Purkinje cell (primary cell): ENCODE measurements around the gene RASSF7. TPM values are rescaled to one million over a fixed set of nuclear protein-coding genes. Genes with fewer than 3 reads are reported as not detected.

Experiments
- polyA plus RNA-seq: library from polyadenylated mRNA; unstranded; fragments of >200 nt; fragmentation: Nextera tagmentation; gene quantifications from 2 replicates; pipeline ENCODE4 v1.2.1, GENCODE V29; 2014

RASSF7 gene
- polyA plus RNA-seq = 1.6 and 3.9 TPM in 2 replicates

GRCh38 chr11:560305-561147 is at the start of gene RASSF7, which contains the start of gene LMNTD2:
Gene RASSF7, plus strand, starts transcription at chr11:560970. Its CDS starts 799 bp downstream, at chr11:561769.
Gene LMNTD2, minus strand, starts transcription at chr11:560738. Its CDS starts 22 bp downstream, at chr11:560716.

DNA sequence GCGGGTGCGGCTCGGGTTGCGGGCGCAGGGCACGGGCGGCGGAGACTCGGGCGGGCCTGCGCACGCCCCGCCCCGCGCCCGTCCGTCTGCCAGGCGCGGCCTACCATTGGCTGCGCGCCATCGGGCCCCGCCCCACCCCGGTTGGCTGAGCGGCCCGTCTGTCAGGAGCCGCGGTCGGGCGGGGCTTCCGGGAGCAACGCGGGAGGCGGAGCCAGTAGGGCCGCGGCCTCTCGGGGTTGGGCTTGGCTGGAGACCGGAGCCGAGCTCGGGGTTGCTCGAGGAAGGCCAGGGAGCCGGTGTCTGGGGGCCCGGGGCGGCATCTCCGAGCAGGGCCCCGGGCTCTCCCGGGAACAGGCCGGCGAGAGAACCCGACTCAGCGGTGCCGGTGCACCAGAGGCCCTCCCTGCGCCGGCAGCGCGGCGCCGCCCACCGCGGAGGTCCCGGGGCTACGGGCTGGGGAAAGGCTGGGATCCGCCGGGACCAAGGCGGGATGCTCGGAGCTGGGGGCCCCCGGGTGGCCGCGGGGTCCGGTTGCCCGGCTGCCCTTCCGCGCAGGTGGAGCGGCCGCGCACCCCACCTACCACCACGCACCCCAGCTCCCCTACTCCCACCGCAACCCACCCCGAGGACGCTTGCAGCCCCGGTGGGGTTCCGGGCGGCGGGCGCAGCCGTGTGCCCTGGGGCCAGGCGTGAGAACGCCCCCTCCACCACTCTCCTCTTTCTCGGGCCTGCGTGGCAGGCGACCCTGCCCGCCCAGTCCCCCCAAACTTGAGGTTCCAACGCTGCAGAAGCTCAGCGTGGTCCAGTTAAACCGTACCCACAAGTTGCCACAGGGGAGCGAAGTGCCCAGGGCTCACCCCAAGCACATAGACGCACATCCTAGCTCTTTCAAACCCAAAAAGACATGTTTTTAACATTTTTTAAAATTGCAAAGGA is 25.0 kb upstream of the RASSF7 start, which contains the start of gene HRAS:
Gene HRAS (minus strand): TSS at position 58 of the 936 bp plus-strand sequence.

GRCh38 chr11:536841-537621 is 23.7 kb upstream of the RASSF7 start, which contains the start of gene LRRC56:
Gene LRRC56, plus strand, starts transcription at chr11:537527. Its CDS starts 3,158 bp downstream, at chr11:540685.

DNA sequence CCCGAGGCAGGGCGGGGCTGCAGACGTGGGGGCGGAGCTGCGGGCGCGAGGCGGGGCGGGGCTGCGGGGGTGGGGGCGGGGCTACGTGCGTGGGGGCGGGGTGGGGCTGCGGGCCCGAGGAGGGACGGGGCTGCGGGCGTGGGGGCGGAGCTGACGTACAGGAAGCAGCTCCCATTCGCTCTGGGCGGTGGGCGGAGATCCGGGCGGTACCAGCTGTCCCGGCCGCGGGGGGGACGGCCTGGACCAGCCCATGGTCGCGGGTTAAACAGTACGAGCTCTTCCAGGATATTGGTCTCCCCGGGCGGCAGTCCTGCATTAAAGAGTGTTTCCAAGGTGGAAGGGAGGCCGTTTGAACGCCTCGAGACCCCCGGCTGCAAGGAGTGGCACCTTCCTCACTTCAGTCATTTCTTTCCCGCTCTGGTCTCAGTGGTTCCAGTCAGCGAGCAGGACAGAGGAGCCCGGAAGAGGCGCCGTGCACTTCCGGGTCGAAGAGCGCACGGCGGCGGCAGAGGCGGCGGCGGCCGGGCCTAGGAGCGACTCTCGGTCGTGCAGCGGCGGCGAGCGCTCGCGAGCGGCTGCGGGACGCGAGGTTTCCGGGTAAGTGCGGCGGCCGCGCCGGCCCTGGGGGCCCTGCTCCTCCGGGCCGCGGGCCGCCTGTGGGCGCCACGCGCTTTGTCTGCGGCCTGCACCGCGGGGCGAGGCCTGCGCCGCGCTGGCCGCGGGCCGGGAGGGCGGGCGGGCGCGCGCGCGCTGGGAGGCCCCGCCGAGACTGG is 15.4 kb downstream of the RASSF7 start, which contains the start of gene PHRF1:
Gene PHRF1 (plus strand): TSS at position 475 of the 773 bp plus-strand sequence. CDS start 5,043 bp downstream, outside the sequence.

Other genes with a start within 250 kb of the RASSF7 start
- gene IFITM1, start 246.9 kb upstream of the RASSF7 start, polyA plus RNA-seq = 3.2 and 3.6 TPM in 2 replicates
- gene IFITM3, start 240.1 kb upstream of the RASSF7 start, polyA plus RNA-seq = 33.2 and 34.1 TPM in 2 replicates
- 0.56 and 5.0 TPM in 2 replicates for gene B4GALNT4, start 191.5 kb upstream of the RASSF7 start, polyA plus RNA-seq
- not detected in 2 replicates for gene PKP3, start 166.8 kb upstream of the RASSF7 start, polyA plus RNA-seq
- gene SIGIRR, start 146.0 kb upstream of the RASSF7 start, polyA plus RNA-seq = 3.0 TPM in 2 replicates
- not detected in 2 replicates for gene ANO9, start 119.0 kb upstream of the RASSF7 start, polyA plus RNA-seq
- gene PTDSS2, start 110.7 kb upstream of the RASSF7 start, polyA plus RNA-seq = 2.3 and 3.5 TPM in 2 replicates
- gene RNH1, start 53.7 kb upstream of the RASSF7 start, polyA plus RNA-seq = 12.8 and 13.2 TPM in 2 replicates
- 19.5 and 37.7 TPM in 2 replicates for gene HRAS, start 25.4 kb upstream of the RASSF7 start, polyA plus RNA-seq
- gene LRRC56, start 23.4 kb upstream of the RASSF7 start, polyA plus RNA-seq = 0.13 TPM in 1 of 2 replicates, not detected in the other
- not detected in 2 replicates for gene LMNTD2, start 232 bp upstream of the RASSF7 start, polyA plus RNA-seq
- 0.19 and 0.35 TPM in 2 replicates for gene PHRF1, start 15.5 kb downstream of the RASSF7 start, polyA plus RNA-seq
- gene IRF7, start 55.0 kb downstream of the RASSF7 start, polyA plus RNA-seq = not detected in 2 replicates
- not detected in 2 replicates for gene CDHR5, start 64.0 kb downstream of the RASSF7 start, polyA plus RNA-seq
- gene SCT, start 66.2 kb downstream of the RASSF7 start, polyA plus RNA-seq = not detected in 2 replicates
- gene DRD4, start 76.3 kb downstream of the RASSF7 start, polyA plus RNA-seq = not detected in 2 replicates
- 10.8 and 19.0 TPM in 2 replicates for gene DEAF1, start 134.3 kb downstream of the RASSF7 start, polyA plus RNA-seq
- gene TMEM80, start 134.8 kb downstream of the RASSF7 start, polyA plus RNA-seq = 31.2 and 39.5 TPM in 2 replicates
- 73.8 and 170 TPM in 2 replicates for gene EPS8L2, start 145.3 kb downstream of the RASSF7 start, polyA plus RNA-seq
- gene TALDO1, start 186.5 kb downstream of the RASSF7 start, polyA plus RNA-seq = 40.4 and 72.7 TPM in 2 replicates
- 1.9 and 5.7 TPM in 2 replicates for gene GATD1, start 216.5 kb downstream of the RASSF7 start, polyA plus RNA-seq
- gene CEND1, start 229.1 kb downstream of the RASSF7 start, polyA plus RNA-seq = 14.7 and 20.2 TPM in 2 replicates
- 4.6 and 6.6 TPM in 2 replicates for gene SLC25A22, start 237.3 kb downstream of the RASSF7 start, polyA plus RNA-seq
- gene PIDD1, start 244.3 kb downstream of the RASSF7 start, polyA plus RNA-seq = 0.95 and 0.99 TPM in 2 replicates
- 295 and 369 TPM in 2 replicates for gene RPLP2, start 249.0 kb downstream of the RASSF7 start, polyA plus RNA-seq